Gastroesophageal sphincter (tissue), 3 donors: ENCODE data around the gene FOXK2.

ENCODE experiments used
- POLR2A ChIP-seq, 2 donors: fragments of 450-650 bp; IDR thresholded peaks; one replicate each; pipeline ENCODE4 v1.6.1; 2017; ENCODE audit warnings: antibody characterized with exemption in 2 of 2, mild to moderate bottlenecking in 2 of 2, moderate library complexity in 1 of 2
- POLR2AphosphoS5 ChIP-seq: sonication (generic); formaldehyde crosslinking; IDR thresholded peaks from one replicate; pipeline ENCODE4 v1.6.1; 2017; ENCODE audit warnings: antibody characterized with exemption
- TF ChIP-seq, protein P1 (sequence below), 4 experiments: fragments of 200-600 bp in 2 of 4; fragments of 450-650 bp in 2 of 4; sonication (generic) in 1 of 4; IDR thresholded peaks; one replicate each; pipeline ENCODE4 v1.5.1; 2017 to 2019; ENCODE audit warnings: antibody characterized with exemption in 4 of 4, mild to moderate bottlenecking in 2 of 4, moderate library complexity in 2 of 4

DNA sequence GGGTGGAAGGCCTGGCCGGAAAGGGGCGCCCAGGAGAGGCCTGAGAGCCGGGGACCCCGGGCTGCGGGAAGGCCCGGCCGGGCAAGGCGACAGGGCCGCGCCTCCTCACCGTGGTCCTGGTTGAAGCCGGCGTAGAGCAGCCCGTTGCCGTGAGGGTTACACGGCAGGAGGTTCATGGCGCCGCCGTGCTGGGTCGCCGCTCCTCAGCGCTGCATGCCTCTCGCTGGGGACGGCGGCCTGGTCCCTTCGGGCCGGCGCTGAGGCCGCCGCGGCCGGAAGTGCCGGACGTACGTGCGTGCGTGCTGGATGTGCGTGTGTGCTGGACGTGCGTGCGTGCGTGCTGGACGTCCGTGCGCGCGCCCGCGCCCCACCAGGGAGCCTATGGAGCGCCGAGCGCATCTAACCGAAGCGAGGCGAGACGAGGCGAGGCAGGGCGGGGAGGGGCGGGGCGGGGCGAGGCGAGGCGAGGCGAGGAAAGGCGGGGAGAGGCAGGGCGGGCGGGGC is 128.7 kb downstream of the FOXK2 start, which contains the start of gene WDR45B:
- TF ChIP-seq POLR2AphosphoS5 (peak; percentile 99), POLR2A (IDR thresholded peaks at IDR 0.05) (peak; percentile 97)
- TF ChIP-seq, protein P1, sequence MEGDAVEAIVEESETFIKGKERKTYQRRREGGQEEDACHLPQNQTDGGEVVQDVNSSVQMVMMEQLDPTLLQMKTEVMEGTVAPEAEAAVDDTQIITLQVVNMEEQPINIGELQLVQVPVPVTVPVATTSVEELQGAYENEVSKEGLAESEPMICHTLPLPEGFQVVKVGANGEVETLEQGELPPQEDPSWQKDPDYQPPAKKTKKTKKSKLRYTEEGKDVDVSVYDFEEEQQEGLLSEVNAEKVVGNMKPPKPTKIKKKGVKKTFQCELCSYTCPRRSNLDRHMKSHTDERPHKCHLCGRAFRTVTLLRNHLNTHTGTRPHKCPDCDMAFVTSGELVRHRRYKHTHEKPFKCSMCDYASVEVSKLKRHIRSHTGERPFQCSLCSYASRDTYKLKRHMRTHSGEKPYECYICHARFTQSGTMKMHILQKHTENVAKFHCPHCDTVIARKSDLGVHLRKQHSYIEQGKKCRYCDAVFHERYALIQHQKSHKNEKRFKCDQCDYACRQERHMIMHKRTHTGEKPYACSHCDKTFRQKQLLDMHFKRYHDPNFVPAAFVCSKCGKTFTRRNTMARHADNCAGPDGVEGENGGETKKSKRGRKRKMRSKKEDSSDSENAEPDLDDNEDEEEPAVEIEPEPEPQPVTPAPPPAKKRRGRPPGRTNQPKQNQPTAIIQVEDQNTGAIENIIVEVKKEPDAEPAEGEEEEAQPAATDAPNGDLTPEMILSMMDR (IDR thresholded peaks at IDR 0.05): no peak
